Endothelial cell of umbilical vein (primary cell): ENCODE data around the gene LRRC41. TPM values are rescaled to one million over a fixed set of nuclear protein-coding genes. Genes with fewer than 3 reads are reported as not detected.

Experiments used
- BruUV-seq: library from RNA; stranded (reverse); fragments of 400-500 nt; replicated peaks from 2 replicates; lab custom pipeline; 2021; lab: Mats Ljungman, UMichigan
- CTCF ChIA-PET: fragments of 300-600, 350-600 bp; sonication (Branson Sonifier 250); formaldehyde crosslinking; loops from one replicate; lab custom pipeline; 2021; ENCODE audit warnings: antibody characterized with exemption, inconsistent platforms; lab: Charles Lee
- POLR2A ChIA-PET: fragments of 300-600, 350-600 bp; sonication (Branson Sonifier 250); formaldehyde crosslinking; loops from one replicate; lab custom pipeline; 2021; ENCODE audit warnings: antibody characterized with exemption, inconsistent platforms; lab: Charles Lee
- DNase-seq: peaks from one replicate; pipeline ENCODE4 v3.0.0-alpha.2; 2011; ENCODE audit warnings: low read depth, low spot score
- FAIRE-seq: peaks from 2 replicates; lab custom pipeline; 2011; peaks lifted over from hg19 to GRCh38; lab: Jason Lieb, UNC
- H2AFZ ChIP-seq: 2 replicates; pipeline ENCODE4 v1.6.0; 2012; ENCODE audit warnings: low read depth, low read length, control low read depth, inconsistent platforms
- H3K27ac ChIP-seq: 2 replicates; pipeline ENCODE4 v1.5.1; 2011; ENCODE audit warnings: low read depth, mild to moderate bottlenecking, control low read depth, low read length, moderate library complexity; ENCODE audit not compliant: insufficient read depth
- H3K27me3 ChIP-seq, 2 experiments: 2 replicates each; pipeline versions ENCODE4 v1.6.0 to v1.6.1; 2011; ENCODE audit warnings: low read length in 2 of 2, mixed read lengths in 1 of 2; ENCODE audit not compliant: control insufficient read depth in 2 of 2, insufficient read depth in 2 of 2
- H3K36me3 ChIP-seq, 2 experiments: 2 replicates in 1 of 2; 3 replicates in 1 of 2; pipeline ENCODE4 v1.5.1; 2011; ENCODE audit warnings: low read length in 2 of 2, mild to moderate bottlenecking in 1 of 2, moderate library complexity in 1 of 2; ENCODE audit not compliant: control insufficient read depth in 2 of 2, insufficient read depth in 2 of 2; ENCODE audit errors: extremely low read depth in 1 of 2
- H3K4me1 ChIP-seq: 3 replicates; pipeline ENCODE4 v1.5.1; 2011; ENCODE audit warnings: mild to moderate bottlenecking, low read length; ENCODE audit not compliant: control insufficient read depth, insufficient read depth; ENCODE audit errors: extremely low read depth
- H3K4me2 ChIP-seq: 2 replicates; pipeline ENCODE4 v1.6.1; 2011; ENCODE audit warnings: low read length, control low read depth, mixed read lengths; ENCODE audit not compliant: insufficient read depth
- H3K4me3 ChIP-seq, 3 experiments: fragments of 200-600 bp in 1 of 3; sonication (generic), shearing (Covaris generic) in 1 of 3; replicated peaks in 1 of 3; 2 replicates each; pipeline ENCODE4 v1.5.1; 2011 to 2016; ENCODE audit warnings: control low read depth in 3 of 3, low read length in 3 of 3, mild to moderate bottlenecking in 2 of 3, inconsistent platforms in 1 of 3, low read depth in 1 of 3, moderate library complexity in 1 of 3; ENCODE audit not compliant: insufficient read depth in 1 of 3
- H3K79me2 ChIP-seq: 2 replicates; pipeline ENCODE4 v1.6.0; 2012; ENCODE audit warnings: low read length, inconsistent platforms; ENCODE audit not compliant: control insufficient read depth, insufficient read depth
- H3K9ac ChIP-seq: replicated peaks from 2 replicates; pipeline ENCODE3; 2011; ENCODE audit warnings: low read length, control low read depth; ENCODE audit not compliant: insufficient read depth; ENCODE audit errors: extremely low read depth
- H3K9me1 ChIP-seq: replicated peaks from 3 replicates; pipeline ENCODE4 v1.6.0; 2011; ENCODE audit warnings: mild to moderate bottlenecking, low read length; ENCODE audit not compliant: control insufficient read depth, insufficient read depth; ENCODE audit errors: extremely low read depth
- H3K9me3 ChIP-seq: replicated peaks from 2 replicates; pipeline ENCODE4 v1.5.1; 2012; ENCODE audit warnings: low read length, inconsistent platforms; ENCODE audit not compliant: control insufficient read depth, insufficient read depth
- H4K20me1 ChIP-seq: replicated peaks from 2 replicates; pipeline ENCODE3; 2011; ENCODE audit warnings: mild to moderate bottlenecking, low read length; ENCODE audit not compliant: control insufficient read depth, insufficient read depth; ENCODE audit errors: extremely low read depth
- EZH2 ChIP-seq: IDR thresholded peaks from 2 replicates; pipeline ENCODE4 v1.6.1; 2012; ENCODE audit warnings: borderline replicate concordance, low read depth, mild to moderate bottlenecking, moderate library complexity, low read length, inconsistent platforms; ENCODE audit not compliant: severe bottlenecking
- FOS ChIP-seq: IDR thresholded peaks from 2 replicates; pipeline ENCODE4 v1.6.1; 2011; ENCODE audit warnings: mild to moderate bottlenecking, low read length, moderate library complexity, borderline replicate concordance; ENCODE audit not compliant: insufficient read depth
- GATA2 ChIP-seq: IDR thresholded peaks from 2 replicates; pipeline ENCODE4 v1.7.0; 2011; ENCODE audit warnings: low read depth, mild to moderate bottlenecking, moderate library complexity, mixed read lengths, low read length; ENCODE audit not compliant: insufficient read length, insufficient read depth
- JUN ChIP-seq: IDR thresholded peaks from 2 replicates; pipeline ENCODE4 v1.6.1; 2011; ENCODE audit warnings: borderline replicate concordance, low read depth; ENCODE audit not compliant: insufficient read length, insufficient read depth
- MYC ChIP-seq: IDR thresholded peaks from one replicate; pipeline ENCODE4 v1.6.1; 2011; ENCODE audit warnings: mild to moderate bottlenecking, low read depth, low read length
- POLR2A ChIP-seq: IDR thresholded peaks from 2 replicates; pipeline ENCODE4 v1.6.1; 2012; ENCODE audit warnings: low read depth, mild to moderate bottlenecking, control low read depth, low read length
- POLR2AphosphoS5 ChIP-seq: IDR thresholded peaks from 2 replicates; pipeline ENCODE4 v1.6.1; 2012; ENCODE audit warnings: low read depth, mild to moderate bottlenecking, control low read depth, low read length, moderate library complexity; ENCODE audit not compliant: insufficient read depth
- dilution Hi-C: fragments of 300-500 bp; cut with MboI; formaldehyde crosslinking; loops from one replicate; pipeline ENCODE4 v1.15.0; 2019; ENCODE audit warnings: low sequenced_read_pairs; ENCODE audit not compliant: extremely low pct_ligation_motif_present
- intact Hi-C: fragments of 100-400 bp; cut with micrococcal nuclease; formaldehyde crosslinking; loops from one replicate; pipeline ENCODE4 v1.10.0; 2022
- polyA plus RNA-seq, 4 experiments: library from polyadenylated mRNA; depleted of rRNA in 3 of 4; stranded (reverse) in 3 of 4; unstranded in 1 of 4; fragments of >200 nt; gene quantifications; 2 replicates each; pipeline versions ENCODE4 v1.2.1 to v1.2.3, GENCODE V29; 2011 to 2012; ENCODE audit warnings: missing spikeins in 1 of 4
- total RNA-seq: library from RNA; stranded (reverse); gene quantifications from 2 replicates; pipeline ENCODE4 v1.2.3, GENCODE V29; 2021
- TF ChIP-seq, protein P1 (sequence below): IDR thresholded peaks from 2 replicates; pipeline ENCODE4 v1.6.1; 2011; ENCODE audit not compliant: insufficient read depth, insufficient read length
- TF ChIP-seq, protein P2 (sequence below), 2 donors: IDR thresholded peaks; 1 replicate in 1 of 2; 2 replicates in 1 of 2; pipeline ENCODE4 v1.5.1; 2011; ENCODE audit warnings: low read length in 2 of 2, mild to moderate bottlenecking in 2 of 2, moderate library complexity in 2 of 2, control low read depth in 1 of 2, inconsistent platforms in 1 of 2, low read depth in 1 of 2; ENCODE audit not compliant: insufficient read depth in 1 of 2; ENCODE audit errors: extremely low read depth in 1 of 2

The LRRC41 gene
- total and polyA plus RNA-seq, 2 donors (not counting 3 experiments of a cell fraction or from before 2014, with no cell fraction given): 69.2 to 91.1 TPM

DNA sequence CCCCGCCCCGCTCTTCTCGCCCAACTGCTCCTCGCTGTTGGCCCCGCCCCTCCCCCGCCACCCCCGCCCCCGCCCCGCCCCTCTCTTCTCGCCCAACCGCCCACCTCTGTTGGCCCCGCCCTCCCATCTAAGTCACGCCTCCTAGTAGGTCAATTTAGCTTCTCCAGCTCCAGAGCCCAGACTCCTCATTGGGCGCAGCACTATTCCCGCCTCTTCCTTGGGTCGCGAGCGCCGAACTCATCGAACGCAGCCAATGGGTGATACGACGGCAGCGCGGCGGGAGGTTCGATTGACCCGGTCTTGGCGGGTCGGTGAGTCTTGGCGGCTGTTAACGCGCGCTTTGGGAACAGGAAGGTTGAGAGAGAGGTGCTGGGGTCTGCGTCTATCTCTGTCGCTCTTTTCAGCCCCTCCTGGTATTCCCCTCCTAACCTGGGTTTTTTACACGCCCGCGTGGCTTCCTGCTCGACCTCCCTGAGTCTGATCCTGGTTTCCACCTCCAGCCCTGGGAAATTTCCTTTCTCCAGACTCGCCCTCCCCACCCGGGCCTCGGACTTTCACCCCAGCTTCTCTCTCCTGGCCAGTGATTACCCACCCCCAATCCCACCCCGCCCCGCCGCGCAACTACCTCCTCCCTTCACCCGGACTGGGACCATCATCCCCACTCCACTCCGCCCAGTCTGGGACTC, 55.8 kb downstream of the LRRC41 start, which contains the start of gene RAD54L:
Gene RAD54L, plus strand, starts transcription at position 328 of the 686 bp plus-strand sequence. CDS start 643 bp downstream, outside the sequence.
- Histone ChIP-seq H3K9ac (peak within 1 kb of the TSS; percentile 89), H3K4me3 (peak within 1 kb of the TSS; percentile 75 to 92 (median 82)), H3K36me3 (no peaks in the 10 kb centered on the region), H3K4me2 (peak within 1 kb of the TSS; percentile 89), H3K9me1 (no peaks in the 10 kb centered on the region), H3K27me3 (no peaks in the 10 kb centered on the region), H3K9me3 (no peaks in the 10 kb centered on the region), H3K4me1 (peaks cover 20% of the 10 kb centered on the region), H4K20me1 (no peaks in the 10 kb centered on the region), H3K79me2 (peaks cover 14% of the 10 kb centered on the region), H2AFZ (peak within 1 kb of the TSS; percentile 96), H3K27ac (peak within 1 kb of the TSS; percentile 48)
- ChIA-PET CTCF (interaction anchor here (0.9 to 2.7 kb wide), 9 partner anchors 13 to 214 kb away, joined by 3 to 25 read pairs (median 5); partner anchors contain the start of genes LRRC41 and UQCRH), POLR2A (interaction anchor here (0.6 to 1.0 kb wide), 4 partner anchors 16 to 115 kb away, joined by 3 to 9 read pairs (median 4); partner anchors contain the start of gene PIK3R3)
- dilution Hi-C loops (no loop called here), intact Hi-C loops (loop anchor here (1.0 to 2.0 kb wide), 4 partner anchors 55 to 561 kb away; partner anchors contain the start of genes GPBP1L1, LRRC41 and UQCRH)
- DNase-seq (peak; percentile 97), FAIRE-seq (peak; percentile 98)
- TF ChIP-seq JUN: no peak
- peak; percentile 86 for TF ChIP-seq POLR2AphosphoS5
- TF ChIP-seq GATA2: no peak
- TF ChIP-seq, protein P1, sequence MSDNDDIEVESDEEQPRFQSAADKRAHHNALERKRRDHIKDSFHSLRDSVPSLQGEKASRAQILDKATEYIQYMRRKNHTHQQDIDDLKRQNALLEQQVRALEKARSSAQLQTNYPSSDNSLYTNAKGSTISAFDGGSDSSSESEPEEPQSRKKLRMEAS: peak; percentile 58
- peak; percentile 42 for TF ChIP-seq POLR2A
- TF ChIP-seq MYC: peak; percentile 14
- TF ChIP-seq, protein P2, sequence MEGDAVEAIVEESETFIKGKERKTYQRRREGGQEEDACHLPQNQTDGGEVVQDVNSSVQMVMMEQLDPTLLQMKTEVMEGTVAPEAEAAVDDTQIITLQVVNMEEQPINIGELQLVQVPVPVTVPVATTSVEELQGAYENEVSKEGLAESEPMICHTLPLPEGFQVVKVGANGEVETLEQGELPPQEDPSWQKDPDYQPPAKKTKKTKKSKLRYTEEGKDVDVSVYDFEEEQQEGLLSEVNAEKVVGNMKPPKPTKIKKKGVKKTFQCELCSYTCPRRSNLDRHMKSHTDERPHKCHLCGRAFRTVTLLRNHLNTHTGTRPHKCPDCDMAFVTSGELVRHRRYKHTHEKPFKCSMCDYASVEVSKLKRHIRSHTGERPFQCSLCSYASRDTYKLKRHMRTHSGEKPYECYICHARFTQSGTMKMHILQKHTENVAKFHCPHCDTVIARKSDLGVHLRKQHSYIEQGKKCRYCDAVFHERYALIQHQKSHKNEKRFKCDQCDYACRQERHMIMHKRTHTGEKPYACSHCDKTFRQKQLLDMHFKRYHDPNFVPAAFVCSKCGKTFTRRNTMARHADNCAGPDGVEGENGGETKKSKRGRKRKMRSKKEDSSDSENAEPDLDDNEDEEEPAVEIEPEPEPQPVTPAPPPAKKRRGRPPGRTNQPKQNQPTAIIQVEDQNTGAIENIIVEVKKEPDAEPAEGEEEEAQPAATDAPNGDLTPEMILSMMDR (IDR thresholded peaks at IDR 0.05; ENCODE audit: extremely low read depth in 1 of 2, insufficient read depth in 1 of 2, low read depth in 1 of 2, low read length in 2 of 2): no peak
- TF ChIP-seq EZH2: no peak
- TF ChIP-seq FOS: no peak
- no TSS peak for BruUV-seq
